ENCODE results near the gene MRPS18A. TPM values are rescaled to one million over a fixed set of nuclear protein-coding genes. Genes with fewer than 3 reads are reported as not detected.

Gene MRPS18A
- total and polyA plus RNA-seq, 2 donors (not counting 1 experiment from before 2014, with no cell fraction given) = 39.6 to 46.3 TPM

DNA sequence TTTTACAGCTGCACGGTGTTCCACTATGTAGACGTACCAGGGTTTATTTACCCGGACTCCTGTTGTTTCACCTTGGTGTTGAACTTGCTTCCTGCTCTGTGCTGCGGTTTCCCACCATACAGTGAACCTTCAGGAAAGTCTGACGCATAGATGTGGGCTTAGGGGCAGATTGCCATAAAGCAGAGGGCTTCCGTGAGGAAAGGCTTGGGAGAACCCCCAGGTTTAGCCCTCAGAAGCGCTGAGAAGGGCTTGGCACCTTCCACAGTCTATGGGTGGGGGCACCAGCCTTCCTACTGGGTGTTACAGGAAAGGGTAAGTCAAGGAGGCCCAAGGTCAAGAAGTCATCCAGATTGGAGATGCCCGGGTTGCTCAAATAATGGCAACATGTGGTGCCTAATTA is 19.2 kb upstream of the MRPS18A start:
- ATAC-seq (ENCODE audit: low read depth) (no peak), DNase-seq (no peak)
- ChIA-PET POLR2A (no interaction called here), CTCF (interaction anchor here (0.7 to 2.6 kb wide), 8 partner anchors 8 to 445 kb away, joined by 3 to 10 read pairs (median 4); partner anchors contain the start of genes MRPS18A and VEGFA)
- peaks cover 0 to 9% (median 0%) of the 10 kb centered on the region in 4 experiments for H3K27me3 ChIP-seq (replicated peaks in 1 of 4; ENCODE audit: control extremely low read depth in 1 of 4, control insufficient read depth in 3 of 4, insufficient read depth in 4 of 4, low read length in 3 of 4)
- H3K4me2 ChIP-seq (replicated peaks; ENCODE audit: low read depth, low read length, poor library complexity, severe bottlenecking) = peak overlapping the region; percentile 60
- no peaks in the 10 kb centered on the region for H3K36me3 ChIP-seq (replicated peaks in 1 of 2; ENCODE audit: control extremely low read depth in 1 of 2, control insufficient read depth in 1 of 2, extremely low read depth in 1 of 2, insufficient read depth in 2 of 2, low read length in 1 of 2)
- TF ChIP-seq EZH2 (IDR thresholded peaks at IDR 0.05; ENCODE audit: borderline replicate concordance, insufficient read depth, low read depth, low read length, poor library complexity, severe bottlenecking) (no peak), CTCF (IDR thresholded peaks at IDR 0.05) (no peak)
- peaks cover 56% of the 10 kb centered on the region for H3K4me1 Mint-ChIP-seq
- no peak overlapping the region for H3K9ac ChIP-seq (ENCODE audit: low read length)
- no peaks in the 10 kb centered on the region for H3K9me3 Mint-ChIP-seq (ENCODE audit: insufficient read depth)
- H2AFZ ChIP-seq (ENCODE audit: insufficient read depth, low read depth, low read length, poor library complexity, severe bottlenecking) = no peak overlapping the region
- H3K27me3 Mint-ChIP-seq = peaks cover 3% of the 10 kb centered on the region
- H3K9me3 ChIP-seq (ENCODE audit: control extremely low read depth in 1 of 3, control insufficient read depth in 2 of 3, insufficient read depth in 1 of 3, low read length in 2 of 3) = no peaks in the 10 kb centered on the region
- intact Hi-C loops (cut with micrococcal nuclease) = loop anchor here (1.0 kb wide), 1 partner anchor 8 kb away; no protein-coding TSS in a partner anchor
- H3K27ac Mint-ChIP-seq = peak overlapping the region; percentile 87
- 76% methylated on average over 8 of the region's 8 CpGs for WGBS (ENCODE audit: insufficient coverage)
- no peaks in the 10 kb centered on the region for H3K79me2 ChIP-seq (ENCODE audit: control insufficient read depth, insufficient read depth, low read length)
- no peaks in the 10 kb centered on the region for H4K20me1 ChIP-seq (ENCODE audit: control insufficient read depth, insufficient read depth, low read length, poor library complexity, severe bottlenecking)
- H3K4me1 ChIP-seq (ENCODE audit: control insufficient read depth in 2 of 2, insufficient read depth in 2 of 2, low read length in 2 of 2) = peaks cover 46 to 60% of the 10 kb centered on the region in 2 donors
- H3K4me3 Mint-ChIP-seq = peak overlapping the region; percentile 74
- H3K27ac ChIP-seq (ENCODE audit: low read length in 2 of 2) = peak overlapping the region; percentile 50 to 52
- H3K4me3 ChIP-seq (ENCODE audit: control extremely low read depth in 1 of 5, extremely low read depth in 1 of 5, insufficient read depth in 1 of 5, low read depth in 2 of 5, low read length in 4 of 5) = no peak overlapping the region

DNA sequence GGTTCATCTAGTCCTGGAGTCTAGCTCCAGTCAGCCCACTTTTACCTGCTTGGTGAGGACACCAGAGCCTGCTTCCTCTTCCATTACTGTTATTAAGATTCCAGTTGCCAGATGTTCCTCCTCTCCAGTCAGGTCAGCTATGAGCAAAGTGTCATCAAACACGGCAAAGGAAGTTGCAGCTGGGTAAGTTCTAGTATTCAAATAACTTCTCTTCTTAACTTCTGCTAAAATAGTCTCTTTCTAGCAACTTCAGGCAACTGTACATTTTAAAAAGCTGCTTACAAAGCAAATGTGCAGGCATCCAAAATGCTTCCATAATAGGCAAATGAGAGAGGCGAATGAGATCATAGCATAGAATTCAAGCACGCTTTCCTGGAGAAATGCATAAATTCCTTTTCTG is 18.4 kb upstream of the MRPS18A start:
- ChIA-PET CTCF (interaction anchor here (0.9 to 2.6 kb wide), 9 partner anchors 9 to 446 kb away, joined by 3 to 10 read pairs (median 4); partner anchors contain the start of genes MRPS18A and VEGFA), POLR2A (interaction anchor here (0.8 to 0.9 kb wide), 2 partner anchors 9 to 16 kb away, joined by 4 to 5 read pairs; no protein-coding TSS in a partner anchor)
- peak overlapping the region; percentile 87 for H3K27ac Mint-ChIP-seq
- H3K27me3 Mint-ChIP-seq = peaks cover 7% of the 10 kb centered on the region
- H3K36me3 ChIP-seq (replicated peaks in 1 of 2; ENCODE audit: control extremely low read depth in 1 of 2, control insufficient read depth in 1 of 2, extremely low read depth in 1 of 2, insufficient read depth in 2 of 2, low read length in 1 of 2) = no peaks in the 10 kb centered on the region
- H3K4me2 ChIP-seq (replicated peaks; ENCODE audit: low read depth, low read length, poor library complexity, severe bottlenecking) = peak overlapping the region; percentile 60
- H3K79me2 ChIP-seq (ENCODE audit: control insufficient read depth, insufficient read depth, low read length) = no peaks in the 10 kb centered on the region
- H3K4me1 Mint-ChIP-seq = peaks cover 53% of the 10 kb centered on the region
- H3K4me3 ChIP-seq (ENCODE audit: control extremely low read depth in 1 of 5, extremely low read depth in 1 of 5, insufficient read depth in 1 of 5, low read depth in 2 of 5, low read length in 4 of 5) = peak overlapping the region in 1 of 5 experiments; percentile 44
- H3K27ac ChIP-seq (ENCODE audit: low read length in 2 of 2) = peak overlapping the region; percentile 50 to 52
- no peaks in the 10 kb centered on the region for H3K9me3 Mint-ChIP-seq (ENCODE audit: insufficient read depth)
- H4K20me1 ChIP-seq (ENCODE audit: control insufficient read depth, insufficient read depth, low read length, poor library complexity, severe bottlenecking) = no peaks in the 10 kb centered on the region
- TF ChIP-seq CTCF (IDR thresholded peaks at IDR 0.05) = no peak
- TF ChIP-seq EZH2 (IDR thresholded peaks at IDR 0.05; ENCODE audit: borderline replicate concordance, insufficient read depth, low read depth, low read length, poor library complexity, severe bottlenecking) = no peak
- H2AFZ ChIP-seq (ENCODE audit: insufficient read depth, low read depth, low read length, poor library complexity, severe bottlenecking) = no peak overlapping the region
- peak; percentile 67 for DNase-seq
- peaks cover 0 to 9% (median 0%) of the 10 kb centered on the region in 4 experiments for H3K27me3 ChIP-seq (replicated peaks in 1 of 4; ENCODE audit: control extremely low read depth in 1 of 4, control insufficient read depth in 3 of 4, insufficient read depth in 4 of 4, low read length in 3 of 4)
- H3K4me1 ChIP-seq (ENCODE audit: control insufficient read depth in 2 of 2, insufficient read depth in 2 of 2, low read length in 2 of 2) = peaks cover 46 to 60% of the 10 kb centered on the region in 2 donors
- intact Hi-C loops (cut with micrococcal nuclease) = loop anchor here (1.0 to 2.0 kb wide), 2 partner anchors 8 to 19 kb away; partner anchors contain the start of gene MRPS18A
- no peaks in the 10 kb centered on the region for H3K9me3 ChIP-seq (ENCODE audit: control extremely low read depth in 1 of 3, control insufficient read depth in 2 of 3, insufficient read depth in 1 of 3, low read length in 2 of 3)
- peak overlapping the region; percentile 31 for H3K9ac ChIP-seq (ENCODE audit: low read length)
- peak; percentile 22 for ATAC-seq (ENCODE audit: low read depth)
- peak overlapping the region; percentile 74 for H3K4me3 Mint-ChIP-seq
- 28% methylated on average over 3 of the region's 3 CpGs for WGBS (ENCODE audit: insufficient coverage)

Measured in B cell (primary cell).